Hematopoietic multipotent progenitor cell treated with erythropoietin and hydrocortisone succinate and interleukin-3 and kit ligand, for 4 days (in vitro differentiated cells): ENCODE measurements around the gene ADGRB3.

ENCODE experiments used
- DNase-seq: peaks from one replicate; pipeline ENCODE4 v3.0.0-alpha.2; 2015

ADGRB3 gene

GRCh38 chr6:68634726-68635411 is at the start of gene ADGRB3:
TSS of gene ADGRB3 (plus strand) at chr6:68635282. CDS start at chr6:68638676, 3,394 bp downstream.
- DNase-seq = peak; percentile 74

- DNase-seq = no peak
Measured at GRCh38 chr6:68593558-68593957, 41.5 kb upstream of the ADGRB3 start.

GRCh38 chr6:68597642-68598041 is 37.4 kb upstream of the ADGRB3 start:
- DNase-seq = no peak

- no peak for DNase-seq
Measured at GRCh38 chr6:68615938-68616337, 19.1 kb upstream of the ADGRB3 start.

- no peak for DNase-seq
Measured at GRCh38 chr6:68625998-68626397, 9.1 kb upstream of the ADGRB3 start.

- DNase-seq = no peak
Measured at GRCh38 chr6:68628161-68628560, 6.9 kb upstream of the ADGRB3 start.

- DNase-seq = no peak
Measured at GRCh38 chr6:68632734-68633133, 2.3 kb upstream of the ADGRB3 start.

- DNase-seq = no peak
Measured at GRCh38 chr6:68633281-68633971, 1.7 kb upstream of the ADGRB3 start.

- no peak for DNase-seq
Measured at GRCh38 chr6:68633972-68634725, 933 bp upstream of the ADGRB3 start.

GRCh38 chr6:68635412-68635705 is 277 bp downstream of the ADGRB3 start:
- DNase-seq = no peak

- no peak for DNase-seq
Measured at GRCh38 chr6:68635706-68636513, 828 bp downstream of the ADGRB3 start.

- no peak for DNase-seq
Measured at GRCh38 chr6:68636666-68637065, 1.6 kb downstream of the ADGRB3 start.

- DNase-seq = no peak
Measured at GRCh38 chr6:68637071-68637470, 2.0 kb downstream of the ADGRB3 start.

GRCh38 chr6:68637782-68638181 is 2.7 kb downstream of the ADGRB3 start:
- DNase-seq = no peak

GRCh38 chr6:68638230-68638900 is 3.3 kb downstream of the ADGRB3 start:
- peak; percentile 66 for DNase-seq

- no peak for DNase-seq
Measured at GRCh38 chr6:68639211-68639610, 4.1 kb downstream of the ADGRB3 start.

- DNase-seq = no peak
Measured at GRCh38 chr6:68639826-68640490, 4.9 kb downstream of the ADGRB3 start.

- no peak for DNase-seq
Measured at GRCh38 chr6:68640491-68640835, 5.4 kb downstream of the ADGRB3 start.

- no peak for DNase-seq
Measured at GRCh38 chr6:68641172-68641571, 6.1 kb downstream of the ADGRB3 start.

GRCh38 chr6:68642081-68642480 is 7.0 kb downstream of the ADGRB3 start:
- no peak for DNase-seq

- no peak for DNase-seq
Measured at GRCh38 chr6:68642977-68643376, 7.9 kb downstream of the ADGRB3 start.

- DNase-seq = no peak
Measured at GRCh38 chr6:68649669-68650068, 14.6 kb downstream of the ADGRB3 start.
